AG04450 (cell line): ENCODE results near the gene CCNB1. TPM values are rescaled to one million over a fixed set of nuclear protein-coding genes. Genes with fewer than 3 reads are reported as not detected.
"Not testable (repeated sequence)": the region's sequence is repeated elsewhere in the genome, so short reads cannot be mapped to it uniquely, and the experiment has no call there.

Experiments used
- CTCF ChIA-PET: fragments of 300-600, 350-600 bp; formaldehyde crosslinking; extraction: SDS; loops from one replicate; lab custom pipeline; 2022; ENCODE audit warnings: antibody characterized with exemption, inconsistent platforms; lab: Charles Lee
- POLR2A ChIA-PET: fragments of 350-600 bp; formaldehyde crosslinking; extraction: SDS; loops from one replicate; lab custom pipeline; 2021; ENCODE audit warnings: antibody characterized with exemption, inconsistent platforms; lab: Yijun Ruan, JAX
- DNase-seq: peaks from one replicate; pipeline ENCODE4 v3.0.0-alpha.2; 2011; ENCODE audit warnings: low read depth, low spot score
- H3K27ac ChIP-seq: one replicate; pipeline ENCODE4 v1.5.1; 2012; ENCODE audit warnings: low read depth, low read length, control low read depth
- H3K27me3 ChIP-seq: one replicate; pipeline ENCODE4 v1.6.0; 2012; ENCODE audit warnings: low read length; ENCODE audit not compliant: control insufficient read depth, insufficient read depth
- H3K4me3 ChIP-seq: 2 replicates; pipeline ENCODE4 v1.5.1; 2011; ENCODE audit warnings: mild to moderate bottlenecking, low read depth, low read length, control low read depth
- H3K9me3 ChIP-seq: 2 replicates; pipeline ENCODE4 v1.5.1; 2012; ENCODE audit warnings: low read length; ENCODE audit not compliant: control insufficient read depth, insufficient read depth
- CTCF ChIP-seq: IDR thresholded peaks from 2 replicates; pipeline ENCODE4 v1.5.1; 2011; ENCODE audit warnings: low read depth, low read length, control low read depth, inconsistent platforms
- polyA plus RNA-seq: library from polyadenylated mRNA; depleted of rRNA; stranded (reverse); fragments of >200 nt; gene quantifications from 2 replicates; pipeline ENCODE4 v1.2.3, GENCODE V29; 2011

Gene CCNB1
- polyA plus RNA-seq, 1 experiment: 58.0 TPM

DNA sequence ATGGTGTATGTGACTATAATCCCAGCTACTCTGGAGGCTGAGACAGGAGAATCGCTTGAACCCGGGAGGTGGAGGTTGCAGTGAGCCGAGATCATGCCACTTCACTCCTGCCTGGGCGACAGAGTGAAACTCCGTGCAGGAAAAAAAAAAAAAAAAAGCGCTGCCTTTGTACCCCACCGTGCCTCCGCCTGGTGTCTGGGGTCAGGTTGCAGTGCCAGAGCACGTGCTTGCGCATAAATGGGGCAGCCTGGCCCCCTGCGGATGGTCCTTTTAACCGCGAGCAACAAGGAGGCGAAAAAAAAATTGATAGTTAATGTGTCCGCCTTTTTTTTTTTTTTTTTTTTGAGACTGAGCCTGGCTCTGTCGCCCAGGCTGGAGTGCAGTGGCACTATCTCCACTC is 6.3 kb upstream of the CCNB1 start:
- no peak for DNase-seq
- ChIA-PET POLR2A (no interaction called here), CTCF (no interaction called here)
- TF ChIP-seq CTCF: no peak
- H3K4me3 ChIP-seq: no peak overlapping the region
- H3K27me3 ChIP-seq: no peaks in the 10 kb centered on the region
- H3K9me3 ChIP-seq: no peaks in the 10 kb centered on the region; the same call in 1 of the 2 replicates
- H3K27ac ChIP-seq: no peak overlapping the region

GRCh38 chr5:69167493-69167855 is 524 bp downstream of the CCNB1 start:
- no peak for TF ChIP-seq CTCF
- ChIA-PET CTCF (no interaction called here), POLR2A (no interaction called here)
- Histone ChIP-seq H3K4me3 (peak overlapping the region; percentile 90), H3K9me3 (no peaks in the 10 kb centered on the region; the same call in 1 of the 2 replicates), H3K27me3 (no peaks in the 10 kb centered on the region), H3K27ac (peak overlapping the region; percentile 60)
- DNase-seq: no peak

- POLR2A ChIA-PET: no interaction called here
These were observed 979 bp downstream of the CCNB1 start for GRCh38 chr5:69167929-69168328.

GRCh38 chr5:69170495-69170894 is 3.5 kb downstream of the CCNB1 start:
- Histone ChIP-seq H3K9me3 (no peaks in the 10 kb centered on the region; the same call in 1 of the 2 replicates), H3K27me3 (no peaks in the 10 kb centered on the region), H3K27ac (no peak overlapping the region), H3K4me3 (no peak overlapping the region)
- POLR2A ChIA-PET: interaction anchor here (0.7 kb wide), 1 partner anchor 13 kb away, joined by 4 read pairs; no protein-coding TSS in a partner anchor
- TF ChIP-seq CTCF: no peak
- DNase-seq: no peak
- CTCF ChIA-PET: interaction anchor here (0.9 kb wide), 1 partner anchor 77 kb away, joined by 5 read pairs; no protein-coding TSS in a partner anchor

More at GRCh38 chr5:69167929-69168328, 979 bp downstream of the CCNB1 start:
- H3K9me3 ChIP-seq: no peaks in the 10 kb centered on the region; the same call in 1 of the 2 replicates
- no peak for DNase-seq
- H3K27ac ChIP-seq: no peak overlapping the region
- CTCF ChIA-PET: interaction anchor here (0.8 kb wide), 1 partner anchor 22 kb away, joined by 3 read pairs; no protein-coding TSS in a partner anchor
- H3K27me3 ChIP-seq: no peaks in the 10 kb centered on the region
- H3K4me3 ChIP-seq: peak overlapping the region; percentile 90
- no peak for TF ChIP-seq CTCF

DNA sequence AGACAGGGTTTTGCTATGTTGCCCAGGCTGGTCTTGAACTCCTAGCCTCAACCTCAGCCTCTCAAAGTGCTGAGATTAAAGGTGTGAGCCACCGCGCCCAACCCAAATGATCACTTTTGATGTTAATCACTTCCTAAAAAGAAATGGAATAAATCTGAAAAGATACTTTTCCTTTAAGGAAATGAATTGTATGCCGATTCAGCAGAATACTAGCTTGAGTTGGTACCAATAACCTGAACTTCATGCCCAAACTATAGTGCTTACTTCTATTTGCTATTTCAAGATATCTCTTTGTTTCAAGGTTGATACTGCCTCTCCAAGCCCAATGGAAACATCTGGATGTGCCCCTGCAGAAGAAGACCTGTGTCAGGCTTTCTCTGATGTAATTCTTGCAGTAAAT is 4.0 kb downstream of the CCNB1 start:
- Histone ChIP-seq H3K27me3 (no peaks in the 10 kb centered on the region), H3K9me3 (no peaks in the 10 kb centered on the region; the same call in 1 of the 2 replicates), H3K4me3 (no peak overlapping the region), H3K27ac (no peak overlapping the region)
- DNase-seq: no peak
- no peak for TF ChIP-seq CTCF
- ChIA-PET POLR2A (no interaction called here), CTCF (interaction anchor here (0.9 kb wide), 1 partner anchor 78 kb away, joined by 5 read pairs; no protein-coding TSS in a partner anchor)

- H3K27me3 ChIP-seq, H3K9me3 ChIP-seq, DNase-seq, H3K4me3 ChIP-seq, H3K27ac ChIP-seq, POLR2A ChIA-PET, CTCF ChIA-PET: not testable (repeated sequence)
These were observed 14.8 kb downstream of the CCNB1 start for GRCh38 chr5:69181659-69182293.
